Neural progenitor cell (in vitro differentiated cells): ENCODE results near the gene PTGES3L.

Experiments used
- EZH2phosphoT487 ChIP-seq: fragments of 200-600 bp; sonication (generic); IDR thresholded peaks from 2 replicates; pipeline ENCODE4 v1.6.1; 2017; ENCODE audit warnings: antibody characterized with exemption
- TF ChIP-seq, protein P1 (sequence below): fragments of 200-600 bp; sonication (generic); IDR thresholded peaks from 2 replicates; pipeline ENCODE4 v1.5.1; 2017; ENCODE audit warnings: antibody characterized with exemption, mild to moderate bottlenecking

DNA sequence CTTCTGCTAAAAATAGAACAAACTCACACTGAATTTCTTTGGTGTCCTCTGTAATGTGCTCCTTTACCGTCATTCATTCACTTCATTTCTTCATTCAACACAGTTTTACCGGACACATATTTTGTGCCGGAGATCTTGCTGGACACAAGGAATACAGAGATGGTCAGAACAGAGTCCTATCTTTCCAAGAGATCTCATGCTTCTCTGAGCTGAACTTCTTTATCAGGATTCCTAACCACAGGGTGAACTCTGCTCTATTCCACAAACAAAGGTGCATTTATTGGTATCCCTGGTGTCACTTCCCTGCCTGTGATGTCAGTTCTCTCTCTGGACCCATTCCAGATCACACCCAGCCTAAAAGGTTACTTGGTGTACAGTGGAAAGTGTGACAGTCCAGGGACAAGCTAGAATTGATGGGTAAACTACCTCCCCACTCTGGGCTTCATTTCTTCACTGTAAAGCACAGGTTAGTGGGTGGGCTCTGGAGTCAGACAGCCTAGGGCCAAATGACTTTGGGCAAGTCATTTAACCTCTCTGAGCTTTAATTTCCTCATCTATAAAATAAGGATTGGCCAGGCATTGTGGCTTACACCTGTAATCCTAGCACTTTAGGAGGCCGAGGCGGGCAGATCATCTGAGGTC, 30.9 kb upstream of the PTGES3L start:
- TF ChIP-seq, protein P1, sequence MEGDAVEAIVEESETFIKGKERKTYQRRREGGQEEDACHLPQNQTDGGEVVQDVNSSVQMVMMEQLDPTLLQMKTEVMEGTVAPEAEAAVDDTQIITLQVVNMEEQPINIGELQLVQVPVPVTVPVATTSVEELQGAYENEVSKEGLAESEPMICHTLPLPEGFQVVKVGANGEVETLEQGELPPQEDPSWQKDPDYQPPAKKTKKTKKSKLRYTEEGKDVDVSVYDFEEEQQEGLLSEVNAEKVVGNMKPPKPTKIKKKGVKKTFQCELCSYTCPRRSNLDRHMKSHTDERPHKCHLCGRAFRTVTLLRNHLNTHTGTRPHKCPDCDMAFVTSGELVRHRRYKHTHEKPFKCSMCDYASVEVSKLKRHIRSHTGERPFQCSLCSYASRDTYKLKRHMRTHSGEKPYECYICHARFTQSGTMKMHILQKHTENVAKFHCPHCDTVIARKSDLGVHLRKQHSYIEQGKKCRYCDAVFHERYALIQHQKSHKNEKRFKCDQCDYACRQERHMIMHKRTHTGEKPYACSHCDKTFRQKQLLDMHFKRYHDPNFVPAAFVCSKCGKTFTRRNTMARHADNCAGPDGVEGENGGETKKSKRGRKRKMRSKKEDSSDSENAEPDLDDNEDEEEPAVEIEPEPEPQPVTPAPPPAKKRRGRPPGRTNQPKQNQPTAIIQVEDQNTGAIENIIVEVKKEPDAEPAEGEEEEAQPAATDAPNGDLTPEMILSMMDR: no peak
- no peak for TF ChIP-seq EZH2phosphoT487
